K562 (cell line): ENCODE data around the gene JPH4. TPM values are rescaled to one million over a fixed set of nuclear protein-coding genes. Genes with fewer than 3 reads are reported as not detected.

Source experiments
- CHCHD3 ChIP-seq: fragments of 250-450 bp; sonication (Bioruptor Pico); IDR thresholded peaks from 2 replicates; pipeline ENCODE4 v2.1.2; 2022; ENCODE audit warnings: mild to moderate bottlenecking
- E2F5 ChIP-seq: sonication (generic); formaldehyde crosslinking; IDR thresholded peaks from 2 replicates; pipeline ENCODE4 v1.8.0; 2022; ENCODE audit warnings: mild to moderate bottlenecking, missing genetic modification reagents
- ELF4 ChIP-seq: fragments of 450-650 bp; formaldehyde crosslinking; IDR thresholded peaks from 2 replicates; pipeline ENCODE4 v1.4.0; 2022; ENCODE audit warnings: missing genetic modification characterization
- HDAC1 ChIP-seq, 2 experiments: fragments of 450-650 bp; IDR thresholded peaks; 2 replicates each; pipeline ENCODE4 v1.6.1; 2016 to 2017; ENCODE audit warnings: inconsistent platforms in 1 of 2, mild to moderate bottlenecking in 1 of 2, moderate library complexity in 1 of 2
- HMG20B ChIP-seq: fragments of 250-450 bp; sonication (Bioruptor Pico); IDR thresholded peaks from 2 replicates; pipeline ENCODE4 v1.5.0; 2021; ENCODE audit warnings: mild to moderate bottlenecking
- LCOR ChIP-seq: sonication (generic); formaldehyde crosslinking; IDR thresholded peaks from 2 replicates; pipeline ENCODE4 v1.8.0; 2022; ENCODE audit warnings: mild to moderate bottlenecking, missing genetic modification reagents
- MAFG ChIP-seq: fragments of 450-650 bp; conservative IDR thresholded peaks from 2 replicates; pipeline ENCODE4 v1.6.1; 2016; ENCODE audit warnings: missing genetic modification characterization, missing compliant biosample characterization
- MED1 ChIP-seq: sonication (generic); formaldehyde crosslinking; IDR thresholded peaks from 2 replicates; pipeline ENCODE4 v1.8.1; 2023; ENCODE audit warnings: missing genetic modification reagents, borderline replicate concordance
- MXD1 ChIP-seq: fragments of 250-450 bp; sonication (Bioruptor Pico); IDR thresholded peaks from 2 replicates; pipeline ENCODE4 v1.8.0; 2021; ENCODE audit warnings: borderline replicate concordance, mild to moderate bottlenecking, moderate library complexity; ENCODE audit not compliant: poor library complexity, severe bottlenecking
- NCOR1 ChIP-seq: fragments of 450-650 bp; IDR thresholded peaks from 2 replicates; pipeline ENCODE4 v1.6.1; 2016; ENCODE audit warnings: mild to moderate bottlenecking, moderate library complexity
- NR2C2 ChIP-seq, 2 experiments: fragments of 200-800 bp in 1 of 2; sonication (Bioruptor generic) in 1 of 2; sonication (generic) in 1 of 2; formaldehyde crosslinking in 1 of 2; IDR thresholded peaks; 2 replicates each; pipeline versions ENCODE4 v1.6.1 to v1.8.0; 2016 to 2022; ENCODE audit warnings: mild to moderate bottlenecking in 1 of 2, missing compliant biosample characterization in 1 of 2, missing genetic modification characterization in 1 of 2, missing genetic modification reagents in 1 of 2
- PKNOX1 ChIP-seq: fragments of 450-650 bp; IDR thresholded peaks from 2 replicates; pipeline ENCODE4 v1.6.1; 2016
- POLR2H ChIP-seq: IDR thresholded peaks from 2 replicates; pipeline ENCODE4 v1.6.1; 2016; ENCODE audit warnings: missing genetic modification characterization, low read depth, mild to moderate bottlenecking, control low read depth, missing compliant biosample characterization, moderate library complexity
- TRIM24 ChIP-seq, 2 experiments: fragments of 450-650 bp; IDR thresholded peaks; 2 replicates each; pipeline ENCODE4 v1.6.1; 2016
- ZBTB26 ChIP-seq: fragments of 450-650 bp; formaldehyde crosslinking; IDR thresholded peaks from 2 replicates; pipeline ENCODE4 v1.4.0; 2022; ENCODE audit warnings: missing genetic modification characterization
- ZBTB5 ChIP-seq: fragments of 450-650 bp; IDR thresholded peaks from 2 replicates; pipeline ENCODE4 v1.6.1; 2017; ENCODE audit warnings: antibody characterized with exemption
- ZNF408 ChIP-seq: fragments of 250-450 bp; sonication (Bioruptor Pico); IDR thresholded peaks from 2 replicates; pipeline ENCODE4 v1.4.0; 2020; ENCODE audit warnings: low read depth, mild to moderate bottlenecking, moderate library complexity
- ZNF431 ChIP-seq: sonication (generic); formaldehyde crosslinking; IDR thresholded peaks from 2 replicates; pipeline ENCODE4 v1.8.0; 2022; ENCODE audit warnings: mild to moderate bottlenecking, missing genetic modification reagents
- ZNF436 ChIP-seq: fragments of 250-450, 450-650 bp; sonication (Bioruptor Pico); formaldehyde crosslinking; IDR thresholded peaks from 2 replicates; pipeline ENCODE4 v1.7.0; 2020; ENCODE audit warnings: mild to moderate bottlenecking
- ZNF511 ChIP-seq: sonication (generic); formaldehyde crosslinking; IDR thresholded peaks from 2 replicates; pipeline ENCODE4 v1.8.0; 2022; ENCODE audit warnings: mild to moderate bottlenecking, missing genetic modification reagents
- polyA plus RNA-seq, 8 experiments: library from polyadenylated mRNA; depleted of rRNA in 4 of 8; stranded (reverse) in 5 of 8; unstranded in 3 of 8; fragments of >200 nt; fragmentation: Nextera tagmentation in 2 of 8; fragmentation: Illumina TruSeq in 1 of 8; extraction: Ambion mirVana in 2 of 8; extraction: Trizol in 1 of 8; gene quantifications; 2 replicates each; pipeline versions ENCODE4 v1.2.1 to v1.2.3, GENCODE V29; 2011 to 2014; ENCODE audit warnings: inconsistent platforms in 1 of 8, missing spikeins in 1 of 8
- total RNA-seq, 7 experiments: library from RNA; depleted of rRNA in 6 of 7; stranded (reverse); fragments of >200 nt in 6 of 7; fragmentation: Illumina TruSeq in 2 of 7; extraction: Trizol in 2 of 7; gene quantifications; 2 replicates each; pipeline versions ENCODE4 v1.2.1 to v1.2.3, GENCODE V29; 2011 to 2021; ENCODE audit warnings: low replicate concordance in 1 of 7

Gene JPH4
- total and polyA plus RNA-seq, 9 of the 15 experiments (the other 6 are each of a cell fraction or from before 2014, with no cell fraction given) = 0.04 to 0.13 (median 0.06) TPM; not detected in 5

GRCh38 chr14:23555882-23556699, 22.5 kb downstream of the JPH4 start, which contains the start of gene THTPA (continued):
- TF ChIP-seq CHCHD3 (CRISPR knock-in tag) (no peak), HDAC1 (IDR thresholded peaks at IDR 0.05) (peak in 1 of 2 experiments; percentile 59; a peak in 1 of 4 replicates), HMG20B (CRISPR knock-in tag) (no peak), POLR2H (tag) (no peak), MXD1 (no peak), ELF4 (CRISPR knock-in tag) (no peak), E2F5 (CRISPR knock-in tag) (no peak), LCOR (CRISPR knock-in tag) (no peak), ZNF436 (CRISPR knock-in tag) (no peak), ZBTB26 (CRISPR knock-in tag) (no peak), TRIM24 (IDR thresholded peaks at IDR 0.05) (no peak), NCOR1 (no peak), NR2C2 (CRISPR knock-in tag; IDR thresholded peaks at IDR 0.05) (no peak), NR2C2 (tag; IDR thresholded peaks at IDR 0.05) (peak; percentile 89), MED1 (no peak), MAFG (tag) (no peak), ZBTB5 (no peak), ZNF408 (no peak), ZNF511 (no peak), ZNF431 (no peak), PKNOX1 (no peak)
